ENCODE measurements around the gene RNF26. TPM values are rescaled to one million over a fixed set of nuclear protein-coding genes. Genes with fewer than 3 reads are reported as not detected.

Gene RNF26
- total and polyA plus RNA-seq, 5 donors from 2014 or later = 21.0 to 38.3 (median 37.2) TPM

DNA sequence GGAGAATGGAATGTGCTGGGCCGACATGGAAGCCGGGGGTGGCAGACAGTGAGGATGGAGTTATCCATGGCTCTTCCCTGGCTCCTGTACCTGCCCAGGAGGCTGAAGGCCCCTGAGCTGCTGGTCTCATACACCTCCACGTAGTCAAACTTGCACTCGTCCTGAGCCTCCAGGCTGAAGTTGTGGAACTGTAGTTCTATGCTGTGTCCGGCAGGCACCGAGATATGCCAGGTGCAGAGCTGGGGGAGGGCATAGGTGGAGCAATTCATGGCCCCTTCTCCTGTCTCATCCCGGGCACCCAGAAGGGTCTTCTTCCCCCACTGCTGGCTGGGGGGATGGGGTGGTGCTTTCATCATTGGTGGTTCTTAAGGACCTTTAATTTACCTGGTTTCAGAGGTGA, 9.4 kb downstream of the RNF26 start:
- no peak overlapping the region for H3K4me3 ChIP-seq (ENCODE audit: low read depth, low read length)
- no peak for DNase-seq
- peaks cover 20% of the 10 kb centered on the region for H3K4me1 ChIP-seq (ENCODE audit: control insufficient read depth, insufficient read depth, low read length, poor library complexity, severe bottlenecking)
- H3K9me3 ChIP-seq (ENCODE audit: control insufficient read depth in 2 of 2, low read length in 2 of 2) = no peaks in the 10 kb centered on the region
- Mint-ChIP-seq H3K4me1 (peaks cover 0 to 15% (median 8%) of the 10 kb centered on the region in 4 donors), H3K9me3 (peaks cover 0 to 7% (median 0%) of the 10 kb centered on the region in 7 donors), H3K4me3 (no peak overlapping the region), H3K27me3 (peaks cover 59% of the 10 kb centered on the region), H3K27ac (no peak overlapping the region), H3K36me3 (no peaks in the 10 kb centered on the region)
- H3K36me3 ChIP-seq (ENCODE audit: control insufficient read depth, insufficient read depth, low read length) = no peaks in the 10 kb centered on the region
- no peak for ATAC-seq (ENCODE audit: low read depth in 2 of 2)
- peaks cover 4% of the 10 kb centered on the region for H3K27me3 ChIP-seq (ENCODE audit: control insufficient read depth, insufficient read depth, low read length)
- no peak overlapping the region for H3K27ac ChIP-seq (ENCODE audit: insufficient read depth, low read length, poor library complexity, severe bottlenecking)

DNA sequence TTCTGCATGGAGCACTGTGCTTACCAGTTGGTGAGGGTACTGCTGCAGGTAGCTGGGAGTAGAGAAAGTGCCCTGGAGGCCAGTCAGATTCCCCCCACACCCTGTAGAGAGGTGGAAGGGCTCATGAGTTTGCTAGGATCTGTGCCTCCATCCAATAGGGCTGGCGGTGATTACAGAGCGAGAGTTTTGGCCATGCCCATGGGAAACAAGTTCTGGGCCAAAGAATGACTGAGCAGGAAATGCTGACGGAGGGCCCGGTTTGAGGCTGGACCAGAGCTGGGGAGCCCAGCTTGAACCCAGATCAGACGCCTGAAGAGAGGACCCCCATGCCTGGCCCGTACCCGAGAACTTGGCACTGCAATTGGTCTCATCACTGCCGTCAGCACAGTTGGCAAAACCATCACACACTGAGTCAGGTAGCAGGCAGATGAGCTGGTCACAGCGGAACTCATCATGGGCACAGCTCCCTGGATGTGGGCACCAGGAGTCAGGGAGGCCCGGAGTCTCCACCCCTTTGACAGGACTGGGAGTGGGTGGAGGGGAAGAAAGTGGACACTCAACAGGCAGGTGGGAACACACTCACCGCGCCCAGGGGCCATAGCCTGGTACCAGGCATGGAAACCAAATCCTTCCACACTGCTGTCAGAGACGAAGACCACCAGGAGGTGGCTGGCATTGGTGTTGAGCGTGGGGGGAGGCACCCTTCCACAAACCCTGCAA, 10.1 kb downstream of the RNF26 start:
- peaks cover 0 to 2% (median 0%) of the 10 kb centered on the region in 7 donors for H3K9me3 Mint-ChIP-seq
- peak overlapping the region in 1 of 3 donors; percentile 10 for H3K27ac Mint-ChIP-seq
- DNase-seq (no peak), ATAC-seq (ENCODE audit: low read depth in 2 of 2) (no peak)
- no peaks in the 10 kb centered on the region for H3K36me3 Mint-ChIP-seq
- no peak overlapping the region for H3K4me3 Mint-ChIP-seq
- no peaks in the 10 kb centered on the region for H3K9me3 ChIP-seq (ENCODE audit: control insufficient read depth in 2 of 2, low read length in 2 of 2)
- peaks cover 15% of the 10 kb centered on the region for H3K4me1 ChIP-seq (ENCODE audit: control insufficient read depth, insufficient read depth, low read length, poor library complexity, severe bottlenecking)
- H3K36me3 ChIP-seq (ENCODE audit: control insufficient read depth, insufficient read depth, low read length) = no peaks in the 10 kb centered on the region
- no peak overlapping the region for H3K27ac ChIP-seq (ENCODE audit: insufficient read depth, low read length, poor library complexity, severe bottlenecking)
- H3K27me3 ChIP-seq (ENCODE audit: control insufficient read depth, insufficient read depth, low read length) = peaks cover 4% of the 10 kb centered on the region
- peaks cover 0 to 8% (median 5%) of the 10 kb centered on the region in 4 donors for H3K4me1 Mint-ChIP-seq
- no peak overlapping the region for H3K4me3 ChIP-seq (ENCODE audit: low read depth, low read length)
- peaks cover 52% of the 10 kb centered on the region for H3K27me3 Mint-ChIP-seq

DNA sequence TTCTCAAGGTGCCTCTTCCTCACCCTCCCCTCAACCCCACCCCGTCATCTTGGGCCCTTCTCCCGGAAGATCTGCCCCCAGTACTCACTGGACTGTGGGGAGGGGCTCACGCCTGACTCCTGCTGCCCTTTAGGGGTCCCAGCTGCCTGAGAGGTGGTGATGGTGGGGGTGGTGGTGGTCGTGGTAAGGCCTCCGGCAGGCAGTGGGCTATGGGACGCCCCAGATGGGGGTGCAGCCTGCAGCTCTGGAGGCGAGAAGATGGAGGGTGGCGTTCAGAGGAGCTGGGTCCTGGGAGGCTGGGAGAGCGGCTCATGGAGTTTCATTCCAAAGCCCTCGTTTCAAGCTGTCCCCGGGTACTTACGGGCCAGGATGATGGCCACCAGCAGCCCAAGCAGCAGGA, 11.4 kb downstream of the RNF26 start:
- Histone ChIP-seq H3K27ac (ENCODE audit: insufficient read depth, low read length, poor library complexity, severe bottlenecking) (no peak overlapping the region), H3K36me3 (ENCODE audit: control insufficient read depth, insufficient read depth, low read length) (no peaks in the 10 kb centered on the region), H3K4me1 (ENCODE audit: control insufficient read depth, insufficient read depth, low read length, poor library complexity, severe bottlenecking) (peaks cover 3% of the 10 kb centered on the region), H3K4me3 (ENCODE audit: low read depth, low read length) (no peak overlapping the region), H3K9me3 (ENCODE audit: control insufficient read depth in 2 of 2, low read length in 2 of 2) (no peaks in the 10 kb centered on the region), H3K27me3 (ENCODE audit: control insufficient read depth, insufficient read depth, low read length) (peaks cover 4% of the 10 kb centered on the region)
- peak overlapping the region in 1 of 3 donors; percentile 52 for H3K27ac Mint-ChIP-seq
- peaks cover 0 to 2% (median 0%) of the 10 kb centered on the region in 7 donors for H3K9me3 Mint-ChIP-seq
- no peaks in the 10 kb centered on the region for H3K36me3 Mint-ChIP-seq
- peaks cover 0 to 7% (median 5%) of the 10 kb centered on the region in 4 donors for H3K4me1 Mint-ChIP-seq
- no peak for ATAC-seq (ENCODE audit: low read depth in 2 of 2)
- no peak overlapping the region for H3K4me3 Mint-ChIP-seq
- no peak for DNase-seq
- H3K27me3 Mint-ChIP-seq = peaks cover 57% of the 10 kb centered on the region

DNA sequence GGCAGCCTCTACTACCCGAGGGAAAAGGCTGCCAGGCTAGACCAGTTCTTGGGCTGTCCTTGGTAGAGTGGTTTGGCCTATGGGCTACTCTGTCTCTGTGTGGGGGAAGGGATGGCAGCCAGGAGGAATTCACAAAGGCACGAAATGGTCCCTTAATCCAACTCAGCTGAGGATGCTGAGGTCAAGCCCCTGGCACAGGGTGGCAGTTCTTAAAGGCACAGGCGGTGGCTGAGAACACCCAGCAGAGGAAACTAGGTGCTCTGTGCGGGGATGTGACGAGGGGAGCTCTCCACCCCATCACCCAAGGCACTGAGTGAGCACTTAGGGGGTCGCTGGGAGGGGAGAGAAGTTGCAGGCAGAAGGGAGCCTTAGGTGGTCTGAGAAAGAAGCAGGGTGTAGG, 12.3 kb downstream of the RNF26 start, which contains the start of gene MFRP:
Gene MFRP, minus strand, starts transcription at position 101 of the 400 bp plus-strand sequence. CDS start 192 bp downstream, outside the sequence.
- peak within 1 kb of the TSS in 1 of 3 donors; percentile 85 for H3K27ac Mint-ChIP-seq
- no peaks in the 10 kb centered on the region for H3K36me3 Mint-ChIP-seq
- Histone ChIP-seq H3K4me1 (ENCODE audit: control insufficient read depth, insufficient read depth, low read length, poor library complexity, severe bottlenecking) (no peaks in the 10 kb centered on the region), H3K27me3 (ENCODE audit: control insufficient read depth, insufficient read depth, low read length) (no peaks in the 10 kb centered on the region), H3K9me3 (ENCODE audit: control insufficient read depth in 2 of 2, low read length in 2 of 2) (no peaks in the 10 kb centered on the region), H3K27ac (ENCODE audit: insufficient read depth, low read length, poor library complexity, severe bottlenecking) (no peak within 1 kb of the TSS), H3K4me3 (ENCODE audit: low read depth, low read length) (no peak within 1 kb of the TSS), H3K36me3 (ENCODE audit: control insufficient read depth, insufficient read depth, low read length) (no peaks in the 10 kb centered on the region)
- DNase-seq (no peak), ATAC-seq (ENCODE audit: low read depth in 2 of 2) (no peak)
- H3K4me1 Mint-ChIP-seq = no peaks in the 10 kb centered on the region
- peaks cover 55% of the 10 kb centered on the region for H3K27me3 Mint-ChIP-seq
- H3K4me3 Mint-ChIP-seq = peak within 1 kb of the TSS in 1 of 4 donors; percentile 10
- H3K9me3 Mint-ChIP-seq = peaks cover 0 to 2% (median 0%) of the 10 kb centered on the region in 7 donors

DNA sequence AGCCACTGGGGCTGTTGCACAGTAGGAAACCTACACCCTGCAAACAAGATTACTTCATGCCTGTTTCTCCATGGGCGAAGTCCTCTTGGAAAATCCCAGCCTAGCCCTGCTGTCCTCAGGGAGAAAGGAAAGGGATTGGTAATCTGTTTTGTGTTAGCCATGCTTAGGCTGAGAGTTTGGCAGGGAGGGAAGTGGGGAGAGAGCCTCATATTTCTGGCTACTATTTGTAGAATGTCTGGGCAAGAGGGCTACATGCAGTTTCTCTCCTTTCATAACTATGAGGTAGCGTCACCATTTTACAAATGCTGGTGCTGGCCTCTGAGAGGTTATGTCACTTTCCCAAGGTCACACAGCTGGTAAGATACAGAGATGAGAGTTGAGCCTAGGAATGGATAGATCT, 12.9 kb downstream of the RNF26 start:
- Histone ChIP-seq H3K4me3 (ENCODE audit: low read depth, low read length) (no peak overlapping the region), H3K4me1 (ENCODE audit: control insufficient read depth, insufficient read depth, low read length, poor library complexity, severe bottlenecking) (no peaks in the 10 kb centered on the region), H3K27ac (ENCODE audit: insufficient read depth, low read length, poor library complexity, severe bottlenecking) (no peak overlapping the region), H3K36me3 (ENCODE audit: control insufficient read depth, insufficient read depth, low read length) (no peaks in the 10 kb centered on the region), H3K9me3 (ENCODE audit: control insufficient read depth in 2 of 2, low read length in 2 of 2) (no peaks in the 10 kb centered on the region), H3K27me3 (ENCODE audit: control insufficient read depth, insufficient read depth, low read length) (peaks cover 4% of the 10 kb centered on the region)
- peaks cover 0 to 2% (median 0%) of the 10 kb centered on the region in 7 donors for H3K9me3 Mint-ChIP-seq
- no peaks in the 10 kb centered on the region for H3K4me1 Mint-ChIP-seq
- H3K36me3 Mint-ChIP-seq = no peaks in the 10 kb centered on the region
- peaks cover 52% of the 10 kb centered on the region for H3K27me3 Mint-ChIP-seq
- no peak for DNase-seq
- no peak overlapping the region for H3K27ac Mint-ChIP-seq
- no peak for ATAC-seq (ENCODE audit: low read depth in 2 of 2)
- H3K4me3 Mint-ChIP-seq = no peak overlapping the region

DNA sequence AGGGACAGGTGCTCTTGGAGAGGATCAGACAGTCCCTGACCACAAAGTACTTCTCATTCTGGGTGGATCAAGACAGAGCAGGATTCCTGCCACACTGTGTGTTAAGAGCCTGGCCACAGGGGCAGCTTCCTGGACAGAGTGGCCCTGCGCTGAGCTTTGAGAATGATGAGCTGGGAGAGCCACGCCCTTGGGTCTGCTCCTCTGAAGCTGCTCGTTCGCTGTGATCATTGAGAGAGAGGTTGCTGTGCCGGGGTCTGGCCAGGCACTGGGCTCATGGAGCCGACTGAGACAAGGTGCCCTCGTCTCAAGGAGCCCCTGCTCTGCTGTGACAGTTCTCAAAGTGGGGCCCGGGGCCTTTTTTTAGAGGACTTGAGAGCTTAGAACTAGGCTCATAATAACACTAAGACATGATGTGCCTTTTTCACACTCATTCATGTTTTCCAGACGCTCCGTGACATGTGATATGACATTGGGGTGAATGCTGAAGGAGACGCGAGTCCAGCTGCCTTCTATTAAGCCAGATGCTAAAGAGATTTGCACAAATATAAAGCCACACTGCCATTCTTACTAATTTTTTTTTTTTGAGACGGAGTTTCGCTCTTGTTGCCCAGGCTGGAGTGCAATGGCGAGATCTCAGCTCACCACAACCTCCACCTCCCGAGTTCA, 13.7 kb downstream of the RNF26 start:
- Mint-ChIP-seq H3K9me3 (peaks cover 0 to 2% (median 0%) of the 10 kb centered on the region in 7 donors), H3K4me1 (no peaks in the 10 kb centered on the region), H3K27me3 (peaks cover 53% of the 10 kb centered on the region), H3K4me3 (no peak overlapping the region), H3K36me3 (no peaks in the 10 kb centered on the region), H3K27ac (no peak overlapping the region)
- no peak for DNase-seq
- no peaks in the 10 kb centered on the region for H3K36me3 ChIP-seq (ENCODE audit: control insufficient read depth, insufficient read depth, low read length)
- no peak overlapping the region for H3K27ac ChIP-seq (ENCODE audit: insufficient read depth, low read length, poor library complexity, severe bottlenecking)
- no peak overlapping the region for H3K4me3 ChIP-seq (ENCODE audit: low read depth, low read length)
- no peak for ATAC-seq (ENCODE audit: low read depth in 2 of 2)
- H3K4me1 ChIP-seq (ENCODE audit: control insufficient read depth, insufficient read depth, low read length, poor library complexity, severe bottlenecking) = no peaks in the 10 kb centered on the region
- peaks cover 6% of the 10 kb centered on the region for H3K27me3 ChIP-seq (ENCODE audit: control insufficient read depth, insufficient read depth, low read length)
- no peaks in the 10 kb centered on the region for H3K9me3 ChIP-seq (ENCODE audit: control insufficient read depth in 2 of 2, low read length in 2 of 2)

DNA sequence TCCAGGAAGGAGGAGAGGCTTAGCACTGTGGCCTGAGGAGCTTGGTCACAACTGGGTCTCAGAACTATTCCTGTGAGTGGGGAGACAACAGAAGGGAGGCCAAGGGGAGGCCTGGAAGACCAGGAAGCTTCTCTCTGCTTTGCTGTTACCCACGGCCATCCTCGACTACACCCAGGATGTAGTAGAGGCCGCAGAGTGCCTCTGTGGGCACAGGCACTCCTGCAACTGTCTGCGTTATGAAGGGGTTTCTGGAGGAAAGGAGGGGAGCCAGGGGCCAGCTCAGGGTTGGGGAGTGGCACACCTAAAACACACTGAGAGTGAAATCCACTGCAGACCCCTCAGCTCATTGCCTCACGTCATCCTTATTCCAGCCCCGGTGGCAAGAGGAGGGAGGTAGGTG, 16.0 kb downstream of the RNF26 start:
- Histone ChIP-seq H3K4me1 (ENCODE audit: control insufficient read depth, insufficient read depth, low read length, poor library complexity, severe bottlenecking) (no peaks in the 10 kb centered on the region), H3K36me3 (ENCODE audit: control insufficient read depth, insufficient read depth, low read length) (no peaks in the 10 kb centered on the region), H3K27ac (ENCODE audit: insufficient read depth, low read length, poor library complexity, severe bottlenecking) (no peak overlapping the region), H3K27me3 (ENCODE audit: control insufficient read depth, insufficient read depth, low read length) (peaks cover 6% of the 10 kb centered on the region), H3K9me3 (ENCODE audit: control insufficient read depth in 2 of 2, low read length in 2 of 2) (no peaks in the 10 kb centered on the region), H3K4me3 (ENCODE audit: low read depth, low read length) (no peak overlapping the region)
- Mint-ChIP-seq H3K9me3 (peaks cover 0 to 2% (median 0%) of the 10 kb centered on the region in 7 donors), H3K27me3 (peaks cover 54% of the 10 kb centered on the region), H3K4me1 (peaks cover 0 to 2% (median 0%) of the 10 kb centered on the region in 4 donors), H3K36me3 (no peaks in the 10 kb centered on the region), H3K27ac (no peak overlapping the region), H3K4me3 (no peak overlapping the region)
- DNase-seq (peak in 1 of 3 donors; percentile 34), ATAC-seq (ENCODE audit: low read depth in 2 of 2) (no peak)

Data from CD4-positive, CD25-positive, alpha-beta regulatory T cell (primary cell).